ENCODE results near the gene RNF166.

GRCh38 chr16:88726408-88726749, 20.2 kb upstream of the RNF166 start:
- TF ChIP-seq ARID4B (CRISPR knock-in tag; IDR thresholded peaks at IDR 0.05; ENCODE audit: borderline replicate concordance) (no peak), E2F1 (CRISPR knock-in tag; IDR thresholded peaks at IDR 0.05) (no peak), CTCF (IDR thresholded peaks at IDR 0.05) (no peak), ZBTB21 (CRISPR knock-in tag; IDR thresholded peaks at IDR 0.05; ENCODE audit: borderline replicate concordance) (no peak), SMAD3 (CRISPR knock-in tag; IDR thresholded peaks at IDR 0.05; ENCODE audit: borderline replicate concordance) (no peak), ELF4 (CRISPR knock-in tag; IDR thresholded peaks at IDR 0.05; ENCODE audit: low read depth) (no peak), SP1 (CRISPR knock-in tag; conservative IDR thresholded peaks at IDR 0.05) (no peak), TEAD4 (CRISPR knock-in tag; IDR thresholded peaks at IDR 0.05) (no peak), OVOL2 (CRISPR knock-in tag; IDR thresholded peaks at IDR 0.05; ENCODE audit: borderline replicate concordance) (no peak)
- TF ChIP-seq, protein P1, sequence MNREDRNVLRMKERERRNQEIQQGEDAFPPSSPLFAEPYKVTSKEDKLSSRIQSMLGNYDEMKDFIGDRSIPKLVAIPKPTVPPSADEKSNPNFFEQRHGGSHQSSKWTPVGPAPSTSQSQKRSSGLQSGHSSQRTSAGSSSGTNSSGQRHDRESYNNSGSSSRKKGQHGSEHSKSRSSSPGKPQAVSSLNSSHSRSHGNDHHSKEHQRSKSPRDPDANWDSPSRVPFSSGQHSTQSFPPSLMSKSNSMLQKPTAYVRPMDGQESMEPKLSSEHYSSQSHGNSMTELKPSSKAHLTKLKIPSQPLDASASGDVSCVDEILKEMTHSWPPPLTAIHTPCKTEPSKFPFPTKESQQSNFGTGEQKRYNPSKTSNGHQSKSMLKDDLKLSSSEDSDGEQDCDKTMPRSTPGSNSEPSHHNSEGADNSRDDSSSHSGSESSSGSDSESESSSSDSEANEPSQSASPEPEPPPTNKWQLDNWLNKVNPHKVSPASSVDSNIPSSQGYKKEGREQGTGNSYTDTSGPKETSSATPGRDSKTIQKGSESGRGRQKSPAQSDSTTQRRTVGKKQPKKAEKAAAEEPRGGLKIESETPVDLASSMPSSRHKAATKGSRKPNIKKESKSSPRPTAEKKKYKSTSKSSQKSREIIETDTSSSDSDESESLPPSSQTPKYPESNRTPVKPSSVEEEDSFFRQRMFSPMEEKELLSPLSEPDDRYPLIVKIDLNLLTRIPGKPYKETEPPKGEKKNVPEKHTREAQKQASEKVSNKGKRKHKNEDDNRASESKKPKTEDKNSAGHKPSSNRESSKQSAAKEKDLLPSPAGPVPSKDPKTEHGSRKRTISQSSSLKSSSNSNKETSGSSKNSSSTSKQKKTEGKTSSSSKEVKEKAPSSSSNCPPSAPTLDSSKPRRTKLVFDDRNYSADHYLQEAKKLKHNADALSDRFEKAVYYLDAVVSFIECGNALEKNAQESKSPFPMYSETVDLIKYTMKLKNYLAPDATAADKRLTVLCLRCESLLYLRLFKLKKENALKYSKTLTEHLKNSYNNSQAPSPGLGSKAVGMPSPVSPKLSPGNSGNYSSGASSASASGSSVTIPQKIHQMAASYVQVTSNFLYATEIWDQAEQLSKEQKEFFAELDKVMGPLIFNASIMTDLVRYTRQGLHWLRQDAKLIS (CRISPR knock-in tag; IDR thresholded peaks at IDR 0.05; ENCODE audit: borderline replicate concordance) = no peak
- TF ChIP-seq, protein P2, sequence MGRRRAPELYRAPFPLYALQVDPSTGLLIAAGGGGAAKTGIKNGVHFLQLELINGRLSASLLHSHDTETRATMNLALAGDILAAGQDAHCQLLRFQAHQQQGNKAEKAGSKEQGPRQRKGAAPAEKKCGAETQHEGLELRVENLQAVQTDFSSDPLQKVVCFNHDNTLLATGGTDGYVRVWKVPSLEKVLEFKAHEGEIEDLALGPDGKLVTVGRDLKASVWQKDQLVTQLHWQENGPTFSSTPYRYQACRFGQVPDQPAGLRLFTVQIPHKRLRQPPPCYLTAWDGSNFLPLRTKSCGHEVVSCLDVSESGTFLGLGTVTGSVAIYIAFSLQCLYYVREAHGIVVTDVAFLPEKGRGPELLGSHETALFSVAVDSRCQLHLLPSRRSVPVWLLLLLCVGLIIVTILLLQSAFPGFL (CRISPR knock-in tag; IDR thresholded peaks at IDR 0.05; ENCODE audit: borderline replicate concordance) = no peak

Measured in WTC11 (cell line).